ENCODE data around the gene OXCT2. TPM values are rescaled to one million over a fixed set of nuclear protein-coding genes. Genes with fewer than 3 reads are reported as not detected.
"Not testable (repeated sequence)": the region's sequence is repeated elsewhere in the genome, so short reads cannot be mapped to it uniquely, and the experiment has no call there.

Gene OXCT2
- total and polyA plus RNA-seq, 4 donors, result 0.11 to 0.47 (median 0.15) TPM

DNA sequence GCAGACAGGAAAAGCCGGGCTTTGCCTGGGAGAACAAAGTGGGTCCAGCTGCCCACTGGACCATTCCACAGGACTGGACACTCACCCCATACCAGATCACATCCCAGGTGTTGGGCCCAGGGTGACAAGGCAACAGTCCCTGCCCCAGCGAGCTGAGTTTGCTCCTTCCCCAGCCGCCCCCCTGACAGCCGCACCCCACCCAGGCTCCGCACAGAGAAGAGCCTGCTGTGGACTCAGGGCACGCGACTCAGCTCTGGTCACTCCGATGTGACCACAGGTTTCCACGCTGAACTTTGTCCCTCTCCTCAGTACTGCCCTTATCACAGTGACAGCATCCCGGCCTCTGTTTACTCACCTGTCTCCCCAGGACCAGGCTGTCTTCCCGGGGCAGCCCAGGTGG, 16.3 kb upstream of the OXCT2 start:
- Histone ChIP-seq H3K4me1 (ENCODE audit: control insufficient read depth in 4 of 4, insufficient read depth in 4 of 4, low read length in 3 of 4) (peaks cover 0 to 6% (median 4%) of the 10 kb centered on the region in 4 donors), H3K4me3 (ENCODE audit: low read depth in 1 of 3, low read length in 3 of 3) (no peak overlapping the region), H3K27me3 (ENCODE audit: control insufficient read depth in 4 of 4, insufficient read depth in 4 of 4, low read length in 3 of 4) (no peaks in the 10 kb centered on the region), H3K36me3 (ENCODE audit: control insufficient read depth in 4 of 4, insufficient read depth in 3 of 4, low read depth in 1 of 4, low read length in 3 of 4) (no peaks in the 10 kb centered on the region), H3K27ac (ENCODE audit: low read depth in 1 of 2, low read length in 2 of 2) (no peak overlapping the region), H3K9me3 (ENCODE audit: control insufficient read depth in 4 of 4, low read length in 3 of 4) (no peaks in the 10 kb centered on the region), H3K9ac (ENCODE audit: low read depth in 1 of 2, low read length in 2 of 2) (no peak overlapping the region)
- DNase-seq (ENCODE audit: low spot score), result no peak
- WGBS, result 53% methylated on average over 11 of the region's 11 CpGs
- TF ChIP-seq GABPA (IDR thresholded peaks at IDR 0.05 in 1 of 2, conservative IDR thresholded peaks at IDR 0.05 in 1 of 2) (no peak), HNF4A (conservative IDR thresholded peaks at IDR 0.05) (no peak), EGR1 (IDR thresholded peaks at IDR 0.05; ENCODE audit: low read depth in 2 of 2) (no peak), HNF4G (IDR thresholded peaks at IDR 0.05) (no peak), TAF1 (conservative IDR thresholded peaks at IDR 0.05) (no peak), NR2F2 (IDR thresholded peaks at IDR 0.05) (no peak), SP1 (IDR thresholded peaks at IDR 0.05) (no peak), FOXA2 (IDR thresholded peaks at IDR 0.05) (no peak), YY1 (IDR thresholded peaks at IDR 0.05) (no peak)
- TF ChIP-seq, protein P1, sequence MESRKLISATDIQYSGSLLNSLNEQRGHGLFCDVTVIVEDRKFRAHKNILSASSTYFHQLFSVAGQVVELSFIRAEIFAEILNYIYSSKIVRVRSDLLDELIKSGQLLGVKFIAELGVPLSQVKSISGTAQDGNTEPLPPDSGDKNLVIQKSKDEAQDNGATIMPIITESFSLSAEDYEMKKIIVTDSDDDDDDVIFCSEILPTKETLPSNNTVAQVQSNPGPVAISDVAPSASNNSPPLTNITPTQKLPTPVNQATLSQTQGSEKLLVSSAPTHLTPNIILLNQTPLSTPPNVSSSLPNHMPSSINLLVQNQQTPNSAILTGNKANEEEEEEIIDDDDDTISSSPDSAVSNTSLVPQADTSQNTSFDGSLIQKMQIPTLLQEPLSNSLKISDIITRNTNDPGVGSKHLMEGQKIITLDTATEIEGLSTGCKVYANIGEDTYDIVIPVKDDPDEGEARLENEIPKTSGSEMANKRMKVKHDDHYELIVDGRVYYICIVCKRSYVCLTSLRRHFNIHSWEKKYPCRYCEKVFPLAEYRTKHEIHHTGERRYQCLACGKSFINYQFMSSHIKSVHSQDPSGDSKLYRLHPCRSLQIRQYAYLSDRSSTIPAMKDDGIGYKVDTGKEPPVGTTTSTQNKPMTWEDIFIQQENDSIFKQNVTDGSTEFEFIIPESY (IDR thresholded peaks at IDR 0.05), result no peak
- TF ChIP-seq, protein P2, sequence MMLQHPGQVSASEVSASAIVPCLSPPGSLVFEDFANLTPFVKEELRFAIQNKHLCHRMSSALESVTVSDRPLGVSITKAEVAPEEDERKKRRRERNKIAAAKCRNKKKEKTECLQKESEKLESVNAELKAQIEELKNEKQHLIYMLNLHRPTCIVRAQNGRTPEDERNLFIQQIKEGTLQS (IDR thresholded peaks at IDR 0.05), result no peak

DNA sequence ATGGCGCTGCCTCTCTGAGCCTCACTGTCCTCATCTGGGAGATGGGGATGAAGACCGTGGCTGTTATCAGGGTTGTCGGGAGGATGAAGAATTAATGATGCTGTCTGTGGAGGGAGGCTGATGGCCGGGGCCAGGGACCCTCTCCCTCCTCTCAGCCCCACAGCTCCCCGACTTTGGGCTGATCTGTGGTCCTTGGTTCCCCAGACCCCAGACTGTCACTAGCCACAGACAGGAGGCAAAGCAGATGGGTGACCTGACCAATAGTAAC, 15.9 kb upstream of the OXCT2 start:
- not testable (repeated sequence) for H3K9ac ChIP-seq (ENCODE audit: low read depth in 1 of 2, low read length in 2 of 2); H3K36me3 ChIP-seq (ENCODE audit: control insufficient read depth in 4 of 4, insufficient read depth in 3 of 4, low read depth in 1 of 4, low read length in 3 of 4); H3K4me3 ChIP-seq (ENCODE audit: low read depth in 1 of 3, low read length in 3 of 3); H3K9me3 ChIP-seq (ENCODE audit: control insufficient read depth in 4 of 4, low read length in 3 of 4); H3K4me1 ChIP-seq (ENCODE audit: control insufficient read depth in 4 of 4, insufficient read depth in 4 of 4, low read length in 3 of 4); H3K27me3 ChIP-seq (ENCODE audit: control insufficient read depth in 4 of 4, insufficient read depth in 4 of 4, low read length in 3 of 4); H3K27ac ChIP-seq (ENCODE audit: low read depth in 1 of 2, low read length in 2 of 2); DNase-seq (ENCODE audit: low spot score)
- 96% methylated on average over 5 of the region's 5 CpGs for WGBS

DNA sequence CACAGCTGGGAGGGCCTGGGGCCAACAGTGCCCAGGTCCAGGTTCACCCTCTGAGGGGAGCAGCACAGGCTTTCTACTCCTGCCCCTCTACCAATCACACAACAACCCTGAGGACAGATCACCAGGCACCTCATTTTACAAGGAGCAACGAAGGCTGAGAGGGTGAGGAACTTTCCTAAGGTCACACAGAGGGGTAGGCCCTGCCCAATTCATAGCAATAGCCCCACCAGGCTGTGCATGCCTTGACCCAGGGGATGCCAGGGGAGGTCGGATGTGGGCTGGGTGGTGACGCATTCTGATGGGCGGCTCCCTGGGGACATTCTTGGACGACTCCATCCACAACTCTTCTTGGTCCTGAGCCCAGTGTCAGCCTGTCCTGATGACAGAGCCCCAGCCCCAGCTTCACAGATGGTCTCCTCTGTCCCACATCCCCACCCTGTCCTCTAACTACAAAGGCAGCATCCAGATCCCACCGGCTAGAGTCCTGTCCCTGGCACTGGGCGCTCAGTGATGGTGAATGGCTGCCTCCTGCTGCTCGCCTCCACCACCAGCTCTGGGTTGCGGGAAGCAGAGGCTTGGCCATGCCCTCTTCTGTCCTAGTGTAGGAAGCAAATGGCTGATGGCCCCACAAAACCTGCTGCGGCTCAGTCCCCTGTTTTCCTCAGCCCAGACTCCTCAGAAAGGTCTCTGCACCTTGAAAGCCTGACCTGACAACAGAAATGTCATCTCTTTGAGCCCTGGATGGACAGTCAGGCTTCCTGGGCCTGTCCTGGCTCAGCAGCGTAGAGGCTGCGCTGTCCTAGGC, 15.4 kb upstream of the OXCT2 start:
- H3K9me3 ChIP-seq (ENCODE audit: control insufficient read depth in 4 of 4, low read length in 3 of 4); H3K4me1 ChIP-seq (ENCODE audit: control insufficient read depth in 4 of 4, insufficient read depth in 4 of 4, low read length in 3 of 4); H3K4me3 ChIP-seq (ENCODE audit: low read depth in 1 of 3, low read length in 3 of 3); H3K27ac ChIP-seq (ENCODE audit: low read depth in 1 of 2, low read length in 2 of 2); H3K27me3 ChIP-seq (ENCODE audit: control insufficient read depth in 4 of 4, insufficient read depth in 4 of 4, low read length in 3 of 4); H3K36me3 ChIP-seq (ENCODE audit: control insufficient read depth in 4 of 4, insufficient read depth in 3 of 4, low read depth in 1 of 4, low read length in 3 of 4); DNase-seq (ENCODE audit: low spot score); H3K9ac ChIP-seq (ENCODE audit: low read depth in 1 of 2, low read length in 2 of 2): not testable (repeated sequence)
- 94% methylated on average over 10 of the region's 12 CpGs for WGBS

DNA sequence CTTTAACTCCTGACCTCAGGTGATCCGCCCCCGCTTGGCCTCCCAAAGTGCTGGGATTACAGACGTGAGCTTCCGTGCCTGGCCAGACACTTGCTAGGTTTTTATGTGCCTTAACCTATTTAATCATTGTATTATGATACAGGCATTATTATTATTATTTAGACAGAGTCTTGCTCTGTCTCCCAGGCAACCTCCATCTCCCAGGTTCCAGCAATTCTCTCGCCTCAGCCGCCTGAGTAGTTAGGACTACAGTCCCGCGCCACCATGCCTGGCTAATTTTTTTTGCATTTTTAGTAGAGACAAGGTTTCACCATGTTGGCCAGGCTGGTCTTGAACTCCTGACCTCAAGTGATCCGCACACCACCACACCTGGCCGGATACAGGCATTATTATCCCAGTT, 11.5 kb upstream of the OXCT2 start:
- H3K4me1 ChIP-seq (ENCODE audit: control insufficient read depth in 4 of 4, insufficient read depth in 4 of 4, low read length in 3 of 4); H3K9ac ChIP-seq (ENCODE audit: low read depth in 1 of 2, low read length in 2 of 2); H3K4me3 ChIP-seq (ENCODE audit: low read depth in 1 of 3, low read length in 3 of 3); H3K9me3 ChIP-seq (ENCODE audit: control insufficient read depth in 4 of 4, low read length in 3 of 4); H3K27ac ChIP-seq (ENCODE audit: low read depth in 1 of 2, low read length in 2 of 2); H3K36me3 ChIP-seq (ENCODE audit: control insufficient read depth in 4 of 4, insufficient read depth in 3 of 4, low read depth in 1 of 4, low read length in 3 of 4); H3K27me3 ChIP-seq (ENCODE audit: control insufficient read depth in 4 of 4, insufficient read depth in 4 of 4, low read length in 3 of 4); DNase-seq (ENCODE audit: low spot score): not testable (repeated sequence)
- 93% methylated on average over 10 of the region's 10 CpGs for WGBS
